Coronary artery (tissue), 2 donors: ENCODE data around the gene UBE2E3.

Source experiments
- DNase-seq: peaks from one replicate; pipeline ENCODE4 v3.0.0-alpha.2; 2017; ENCODE audit warnings: low spot score
- H3K27ac ChIP-seq, 2 donors: fragments of 200-600 bp; sonication (generic); one replicate each; pipeline ENCODE4 v1.5.1; 2016 to 2019
- H3K4me3 ChIP-seq: fragments of 200-600 bp; sonication (generic); 2 replicates; pipeline ENCODE4 v1.5.1; 2016; ENCODE audit warnings: mild to moderate bottlenecking, moderate library complexity
- TF ChIP-seq, protein P1 (sequence below): fragments of 200-600 bp; sonication (generic); IDR thresholded peaks from one replicate; pipeline ENCODE4 v1.5.1; 2019; ENCODE audit warnings: antibody characterized with exemption

Gene UBE2E3

DNA sequence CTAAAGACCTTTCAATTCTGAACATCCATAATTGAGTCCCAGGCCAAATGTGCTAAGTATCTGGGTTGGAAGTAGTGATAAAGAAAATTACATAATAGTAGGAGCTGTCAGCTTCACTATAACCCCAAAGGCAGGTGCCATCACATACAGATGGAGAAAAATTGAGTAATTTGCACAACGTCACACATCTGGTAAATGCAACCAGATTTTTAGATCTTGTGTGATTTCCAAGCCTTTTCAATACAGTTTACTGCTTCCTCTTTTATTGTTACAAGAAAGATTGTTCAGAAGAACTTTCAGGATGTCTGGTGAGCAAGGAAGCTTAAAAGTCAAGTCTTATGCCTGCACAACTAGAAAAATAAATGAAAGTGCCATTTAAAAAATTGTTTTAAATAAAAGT, 62.3 kb downstream of the UBE2E3 start:
- Histone ChIP-seq H3K4me3 (no peak overlapping the region), H3K27ac (no peak overlapping the region)
- TF ChIP-seq, protein P1, sequence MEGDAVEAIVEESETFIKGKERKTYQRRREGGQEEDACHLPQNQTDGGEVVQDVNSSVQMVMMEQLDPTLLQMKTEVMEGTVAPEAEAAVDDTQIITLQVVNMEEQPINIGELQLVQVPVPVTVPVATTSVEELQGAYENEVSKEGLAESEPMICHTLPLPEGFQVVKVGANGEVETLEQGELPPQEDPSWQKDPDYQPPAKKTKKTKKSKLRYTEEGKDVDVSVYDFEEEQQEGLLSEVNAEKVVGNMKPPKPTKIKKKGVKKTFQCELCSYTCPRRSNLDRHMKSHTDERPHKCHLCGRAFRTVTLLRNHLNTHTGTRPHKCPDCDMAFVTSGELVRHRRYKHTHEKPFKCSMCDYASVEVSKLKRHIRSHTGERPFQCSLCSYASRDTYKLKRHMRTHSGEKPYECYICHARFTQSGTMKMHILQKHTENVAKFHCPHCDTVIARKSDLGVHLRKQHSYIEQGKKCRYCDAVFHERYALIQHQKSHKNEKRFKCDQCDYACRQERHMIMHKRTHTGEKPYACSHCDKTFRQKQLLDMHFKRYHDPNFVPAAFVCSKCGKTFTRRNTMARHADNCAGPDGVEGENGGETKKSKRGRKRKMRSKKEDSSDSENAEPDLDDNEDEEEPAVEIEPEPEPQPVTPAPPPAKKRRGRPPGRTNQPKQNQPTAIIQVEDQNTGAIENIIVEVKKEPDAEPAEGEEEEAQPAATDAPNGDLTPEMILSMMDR, result no peak
- DNase-seq, result no peak

DNA sequence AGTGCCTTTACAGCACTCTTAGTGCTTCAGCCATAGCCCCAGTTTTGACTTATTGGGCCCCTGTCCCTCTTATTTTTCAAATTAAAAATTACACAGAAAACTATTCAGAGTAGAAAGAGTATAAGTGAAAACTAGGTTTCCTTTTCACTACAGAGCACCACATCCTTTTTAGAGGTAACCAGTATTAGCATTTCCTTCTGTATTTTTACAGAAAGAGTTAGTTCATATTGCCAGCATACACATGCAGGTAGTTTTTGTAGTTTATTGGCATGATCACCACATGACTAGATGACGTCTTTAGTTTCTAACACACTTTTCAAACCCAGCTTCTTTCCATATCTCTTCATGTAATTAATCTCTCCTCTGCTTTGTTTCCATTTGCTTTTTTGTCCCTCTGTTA, 66.4 kb downstream of the UBE2E3 start:
- H3K4me3 ChIP-seq, result no peak overlapping the region
- DNase-seq, result no peak
- TF ChIP-seq, protein P1, result no peak
- H3K27ac ChIP-seq, result no peak overlapping the region

DNA sequence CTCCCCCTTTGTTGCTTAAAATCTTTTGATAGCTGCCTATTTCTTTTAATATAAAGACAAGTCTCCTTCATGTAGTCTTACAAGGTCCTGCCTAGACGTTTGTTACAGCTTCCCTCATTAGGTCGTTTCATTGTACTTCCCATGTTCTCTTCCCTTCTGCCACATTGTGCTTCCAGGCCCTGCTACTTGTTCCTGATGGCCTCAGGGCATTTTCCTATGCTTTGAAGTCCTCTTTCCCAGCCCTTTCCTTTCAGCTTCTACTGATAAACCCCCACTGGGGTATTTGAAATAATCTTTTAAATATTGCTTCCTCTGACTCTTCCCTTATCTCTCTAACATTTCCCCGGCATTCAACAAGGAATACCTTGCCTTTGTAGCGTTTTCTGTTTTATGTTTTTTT, 67.4 kb downstream of the UBE2E3 start:
- Histone ChIP-seq H3K27ac (no peak overlapping the region), H3K4me3 (no peak overlapping the region)
- TF ChIP-seq, protein P1, result no peak
- DNase-seq, result no peak

DNA sequence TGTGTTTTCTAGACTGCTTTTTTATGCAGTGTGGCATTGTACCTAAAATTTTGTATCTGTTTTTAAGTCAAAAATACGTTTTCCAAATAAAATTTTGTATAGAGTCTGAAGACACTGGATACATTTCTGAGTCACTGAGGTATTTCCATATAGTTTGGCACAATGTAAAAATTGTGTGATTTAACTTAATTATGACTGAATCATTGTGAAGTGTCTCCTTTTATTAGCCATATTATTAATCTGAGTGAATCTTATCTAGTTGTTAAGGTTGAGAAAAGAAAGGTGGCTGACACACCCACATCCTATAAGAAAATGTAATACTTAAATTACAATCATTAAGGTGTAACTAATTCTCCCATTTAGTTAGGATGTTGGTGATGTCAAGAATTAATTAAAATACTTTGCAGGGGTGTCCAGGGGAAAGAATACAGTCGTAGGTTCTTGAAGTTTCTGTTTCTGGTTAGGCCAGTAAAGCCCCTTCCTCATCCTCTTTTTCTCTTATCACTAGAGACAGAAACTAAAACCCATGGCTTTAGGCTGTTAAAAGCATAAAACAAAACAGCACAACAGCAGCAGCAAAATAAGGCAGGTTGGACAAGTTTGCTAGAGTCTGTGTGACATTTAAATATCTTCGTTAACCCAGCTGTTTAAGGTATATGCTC, 71.6 kb downstream of the UBE2E3 start:
- DNase-seq, result no peak
- Histone ChIP-seq H3K4me3 (no peak overlapping the region), H3K27ac (no peak overlapping the region)
- TF ChIP-seq, protein P1, result no peak

DNA sequence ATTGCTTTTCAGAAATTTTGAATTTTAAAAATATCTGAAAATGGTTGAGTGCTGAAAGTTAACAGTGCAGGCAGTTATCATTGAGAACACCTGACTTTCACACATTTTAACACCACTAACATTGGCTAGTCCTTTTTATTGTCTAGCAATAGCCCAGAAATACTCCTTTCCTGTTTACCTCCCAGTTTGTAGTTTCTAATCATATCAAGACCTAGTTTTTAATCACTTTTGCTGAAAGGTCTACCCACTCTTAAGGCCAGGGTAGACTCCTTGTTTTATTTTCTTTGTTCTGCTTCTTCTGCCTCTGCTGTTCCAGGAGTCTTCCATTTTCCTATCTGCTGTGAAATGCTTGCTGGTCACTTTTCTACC, 72.1 kb downstream of the UBE2E3 start:
- DNase-seq, result no peak
- TF ChIP-seq, protein P1, result no peak
- Histone ChIP-seq H3K27ac (no peak overlapping the region), H3K4me3 (no peak overlapping the region)

DNA sequence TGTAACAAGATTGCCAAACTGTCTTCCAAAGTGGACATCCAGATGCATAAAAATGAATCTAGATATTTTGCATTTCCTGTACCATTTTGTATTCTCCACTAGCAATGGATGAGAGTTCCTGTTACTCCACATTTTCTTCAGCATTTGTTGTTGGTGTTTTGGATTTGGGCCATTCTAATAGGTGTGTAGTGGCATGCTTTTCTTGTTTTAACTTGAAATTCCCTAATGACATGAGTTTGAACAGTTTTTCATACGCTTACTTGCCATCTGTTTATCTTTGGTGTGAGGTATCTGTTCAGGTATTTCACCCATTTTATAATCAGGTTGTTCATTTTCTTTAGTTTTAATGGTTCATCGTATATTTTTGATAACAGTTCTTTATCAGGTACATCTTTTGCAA, 73.9 kb downstream of the UBE2E3 start:
- TF ChIP-seq, protein P1, result no peak
- Histone ChIP-seq H3K4me3 (no peak overlapping the region), H3K27ac (no peak overlapping the region)
- DNase-seq, result no peak

DNA sequence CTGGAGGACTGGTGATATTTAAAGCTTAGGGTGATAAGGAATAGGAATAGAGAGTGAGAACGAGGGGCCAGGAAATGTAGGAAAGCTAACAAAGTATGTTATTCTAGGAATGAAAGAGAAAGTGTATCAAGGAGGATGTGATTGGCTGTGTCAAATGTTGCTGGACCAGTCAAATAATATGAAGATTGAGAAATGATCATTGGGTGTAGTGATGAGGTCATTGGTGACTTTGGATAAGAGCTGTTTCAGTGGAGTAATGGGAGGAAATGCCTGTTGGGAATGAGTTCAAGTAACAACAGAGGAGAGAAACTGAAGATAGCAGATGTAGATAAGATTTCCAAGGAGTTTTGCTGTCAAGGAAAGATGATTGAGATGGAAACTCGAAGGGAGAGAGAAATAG, 74.4 kb downstream of the UBE2E3 start:
- no peak overlapping the region for H3K27ac ChIP-seq
- no peak overlapping the region for H3K4me3 ChIP-seq
- TF ChIP-seq, protein P1, result no peak
- DNase-seq, result no peak
